GM12878 (cell line): ENCODE results near the gene EPHA4. TPM values are rescaled to one million over a fixed set of nuclear protein-coding genes. Genes with fewer than 3 reads are reported as not detected.

Experiments
- ATAC-seq: fragments of 200-7000 bp; cut with Tn5 transposase; 3 replicates; pipeline ENCODE4 v1.9.1; 2020; ENCODE audit warnings: mild to moderate bottlenecking, moderate library complexity
- BruUV-seq: library from RNA; stranded (reverse); fragments of 400-500 nt; replicated peaks from 2 replicates; lab custom pipeline; 2021; lab: Mats Ljungman, UMichigan
- CTCF ChIA-PET: fragments of 300-600 bp; sonication (Branson Sonifier 250); formaldehyde crosslinking; extraction: SDS; loops from one replicate; lab custom pipeline; 2021; ENCODE audit warnings: inconsistent platforms; lab: Yijun Ruan, JAX
- POLR2A ChIA-PET: fragments of 350-600 bp; formaldehyde crosslinking; extraction: SDS; loops from one replicate; lab custom pipeline; 2021; ENCODE audit warnings: inconsistent platforms; lab: Charles Lee
- RAD21 ChIA-PET: fragments of 300-600 bp; sonication (Branson Sonifier 250); formaldehyde crosslinking; loops from one replicate; lab custom pipeline; 2023; ENCODE audit warnings: antibody characterized with exemption; ENCODE audit not compliant: unreplicated experiment; lab: Charles Lee
- SMC1A ChIA-PET: fragments of 300-600 bp; sonication (Branson Sonifier 250); formaldehyde crosslinking; loops from one replicate; lab custom pipeline; 2023; ENCODE audit not compliant: unreplicated experiment, uncharacterized antibody; lab: Charles Lee
- DNase-seq: peaks from one replicate; pipeline ENCODE4 v3.0.0-alpha.2; 2011; ENCODE audit warnings: low read depth, low spot score
- FAIRE-seq: peaks from 3 replicates; lab custom pipeline; 2011; peaks lifted over from hg19 to GRCh38; lab: Jason Lieb, UNC
- H2AFZ ChIP-seq: 2 replicates; pipeline ENCODE4 v1.6.0; 2011; ENCODE audit warnings: low read depth, low read length, control low read depth; ENCODE audit not compliant: control insufficient read depth
- H3K27ac ChIP-seq: 2 replicates; pipeline ENCODE4 v1.5.1; 2011; ENCODE audit warnings: control low read depth; ENCODE audit not compliant: control insufficient read depth, insufficient read depth
- H3K27me3 ChIP-seq, 2 experiments: replicated peaks in 1 of 2; 2 replicates each; pipeline versions ENCODE4 v1.6.0 to v1.6.1; 2011; ENCODE audit warnings: low read length in 1 of 2; ENCODE audit not compliant: control insufficient read depth in 2 of 2, insufficient read depth in 2 of 2
- H3K36me3 ChIP-seq, 2 experiments: 2 replicates each; pipeline ENCODE4 v1.5.1; 2011; ENCODE audit warnings: low read length in 1 of 2; ENCODE audit not compliant: control insufficient read depth in 2 of 2, insufficient read depth in 2 of 2
- H3K4me1 ChIP-seq: 2 replicates; pipeline ENCODE4 v1.6.1; 2011; ENCODE audit warnings: mild to moderate bottlenecking, low read length, moderate library complexity, mixed read lengths; ENCODE audit not compliant: control insufficient read depth, insufficient read depth
- H3K4me2 ChIP-seq: 2 replicates; pipeline ENCODE4 v1.6.0; 2011; ENCODE audit warnings: control low read depth; ENCODE audit not compliant: control insufficient read depth, insufficient read depth
- H3K4me3 ChIP-seq: fragments of 200-600 bp; sonication (generic); 2 replicates; pipeline ENCODE4 v1.5.1; 2016
- H3K79me2 ChIP-seq: 2 replicates; pipeline ENCODE4 v1.6.0; 2011; ENCODE audit warnings: low read length; ENCODE audit not compliant: control insufficient read depth, insufficient read depth
- H3K9ac ChIP-seq: 2 replicates; pipeline ENCODE4 v1.8.0; 2011; ENCODE audit warnings: low read length, control low read depth, mixed read lengths; ENCODE audit not compliant: control insufficient read depth, insufficient read depth
- H3K9me3 ChIP-seq: replicated peaks from 3 replicates; pipeline ENCODE4 v1.5.1; 2011; ENCODE audit warnings: mild to moderate bottlenecking, low read length; ENCODE audit not compliant: control insufficient read depth, insufficient read depth
- H4K20me1 ChIP-seq: 2 replicates; pipeline ENCODE4 v1.6.0; 2011; ENCODE audit not compliant: control insufficient read depth, insufficient read depth
- ASH2L ChIP-seq: fragments of 300-600, 200-600 bp; sonication (generic); IDR thresholded peaks from 2 replicates; pipeline ENCODE4 v1.6.1; 2017; ENCODE audit warnings: low read depth, mild to moderate bottlenecking, borderline replicate concordance
- BHLHE40 ChIP-seq, 2 experiments: fragments of 450-650 bp in 1 of 2; IDR thresholded peaks; 2 replicates each; pipeline ENCODE4 v1.6.1; 2011 to 2017; ENCODE audit warnings: low read depth in 2 of 2, borderline replicate concordance in 1 of 2, improper control_type of control experiment in 1 of 2, low read length in 1 of 2, mild to moderate bottlenecking in 1 of 2
- CBFB ChIP-seq: IDR thresholded peaks from 2 replicates; pipeline ENCODE4 v1.6.1; 2016; ENCODE audit warnings: antibody characterized with exemption, low read depth
- CBX3 ChIP-seq: fragments of 200-600 bp; sonication (generic); IDR thresholded peaks from 2 replicates; pipeline ENCODE4 v1.6.1; 2016; ENCODE audit warnings: low read depth, borderline replicate concordance
- CREM ChIP-seq: IDR thresholded peaks from 2 replicates; pipeline ENCODE4 v1.6.1; 2014; ENCODE audit warnings: antibody characterized with exemption, low read depth
- EED ChIP-seq: sonication (generic); IDR thresholded peaks from 2 replicates; pipeline ENCODE4 v1.6.1; 2016; ENCODE audit warnings: antibody characterized with exemption, low read depth
- HDAC6 ChIP-seq: fragments of 200-600 bp; sonication (generic); IDR thresholded peaks from one replicate; pipeline ENCODE4 v1.8.0; 2017; ENCODE audit warnings: antibody characterized with exemption; ENCODE audit not compliant: unreplicated experiment
- IRF4 ChIP-seq: IDR thresholded peaks from 2 replicates; pipeline ENCODE4 v1.6.1; 2011; ENCODE audit warnings: low read depth, low read length
- NFYA ChIP-seq: IDR thresholded peaks from 2 replicates; pipeline ENCODE4 v1.6.1; 2011; ENCODE audit warnings: low read depth, mild to moderate bottlenecking, low read length, improper control_type of control experiment, borderline replicate concordance
- NFYB ChIP-seq: IDR thresholded peaks from 2 replicates; pipeline ENCODE4 v1.6.1; 2011; ENCODE audit warnings: low read depth, mild to moderate bottlenecking, low read length, improper control_type of control experiment, moderate library complexity; ENCODE audit not compliant: insufficient read depth
- NR2C2 ChIP-seq: IDR thresholded peaks from 2 replicates; pipeline ENCODE4 v1.6.1; 2011; ENCODE audit warnings: borderline replicate concordance, low read depth; ENCODE audit not compliant: control insufficient read depth, insufficient read length
- POLR2AphosphoS5 ChIP-seq: IDR thresholded peaks from 2 replicates; pipeline ENCODE4 v1.6.1; 2011; ENCODE audit warnings: mild to moderate bottlenecking, low read length, inconsistent platforms
- RAD21 ChIP-seq: IDR thresholded peaks from 2 replicates; pipeline ENCODE4 v1.6.1; 2011; ENCODE audit warnings: mild to moderate bottlenecking, low read depth, low read length, moderate library complexity; ENCODE audit not compliant: insufficient read depth
- RAD51 ChIP-seq: fragments of 450-650 bp; IDR thresholded peaks from 2 replicates; pipeline ENCODE4 v1.6.1; 2016; ENCODE audit warnings: moderate library complexity, mild to moderate bottlenecking, inconsistent platforms
- RELA ChIP-seq: fragments of 450-650 bp; IDR thresholded peaks from 2 replicates; pipeline ENCODE4 v1.8.0; 2014; ENCODE audit warnings: borderline replicate concordance; ENCODE audit not compliant: partially characterized antibody
- RELB ChIP-seq: fragments of 450-650 bp; IDR thresholded peaks from 2 replicates; pipeline ENCODE4 v1.6.1; 2017; ENCODE audit warnings: low read depth, mild to moderate bottlenecking, moderate library complexity
- RUNX3 ChIP-seq: IDR thresholded peaks from 2 replicates; pipeline ENCODE4 v1.6.1; 2012; ENCODE audit warnings: low read length, inconsistent platforms
- YY1 ChIP-seq: IDR thresholded peaks from 2 replicates; pipeline ENCODE4 v1.6.1; 2011; ENCODE audit warnings: low read depth, mild to moderate bottlenecking, low read length
- ZNF217 ChIP-seq: fragments of 450-650 bp; IDR thresholded peaks from 2 replicates; pipeline ENCODE4 v1.6.1; 2017; ENCODE audit warnings: antibody characterized with exemption, mild to moderate bottlenecking
- in situ Hi-C: fragments of 300-500 bp; cut with MboI; formaldehyde crosslinking; loops from 9 replicates; pipeline ENCODE4 v1.14.3; 2018; ENCODE audit warnings: mixed read lengths
- intact Hi-C: fragments of 100-400 bp; cut with micrococcal nuclease; formaldehyde crosslinking; loops from one replicate; pipeline ENCODE4 v1.14.2; 2022; ENCODE audit not compliant: unreplicated experiment
- polyA plus RNA-seq, 11 experiments: library from polyadenylated mRNA; depleted of rRNA in 4 of 11; unstranded in 6 of 11; stranded (reverse) in 5 of 11; fragments of >200 nt; fragmentation: Nextera tagmentation in 4 of 11; fragmentation: Illumina TruSeq in 1 of 11; extraction: Ambion mirVana in 4 of 11; extraction: Trizol in 1 of 11; gene quantifications; 1 replicate in 1 of 11; 2 replicates in 10 of 11; pipeline versions ENCODE4 v1.2.1 to v1.2.3, GENCODE V29; 2011 to 2016; ENCODE audit warnings: inconsistent platforms in 2 of 11, missing spikeins in 2 of 11, low read depth in 1 of 11
- total RNA-seq, 4 experiments: library from RNA; depleted of rRNA in 3 of 4; stranded (reverse); fragments of >200 nt in 3 of 4; fragmentation: Illumina TruSeq in 1 of 4; extraction: Trizol in 1 of 4; gene quantifications; 2 replicates each; pipeline versions ENCODE4 v1.2.1 to v1.2.3, GENCODE V29; 2013 to 2021
- TF ChIP-seq, protein P1 (sequence below): fragments of 450-650 bp; IDR thresholded peaks from 2 replicates; pipeline ENCODE4 v1.6.1; 2017; ENCODE audit warnings: mild to moderate bottlenecking, moderate library complexity

The EPHA4 gene
- total and polyA plus RNA-seq, 10 of the 15 experiments (the other 5 are each of a cell fraction or from before 2014, with no cell fraction given) = 0.06 to 1.5 (median 0.33) TPM; not detected in 1

GRCh38 chr2:221405521-221405920 lies 166.6 kb downstream of the EPHA4 start:
- no peak overlapping the region for H2AFZ ChIP-seq
- no peak overlapping the region for H3K9ac ChIP-seq
- no peaks in the 10 kb centered on the region for H3K27me3 ChIP-seq
- no peak overlapping the region for H3K4me3 ChIP-seq
- ChIA-PET CTCF (no interaction called here), SMC1A (no interaction called here), POLR2A (interaction anchor here (0.6 kb wide), 1 partner anchor 1312 kb away, joined by 4 read pairs; no protein-coding TSS in a partner anchor), RAD21 (no interaction called here)
- H3K79me2 ChIP-seq = no peaks in the 10 kb centered on the region
- FAIRE-seq (no peak), DNase-seq (no peak), ATAC-seq (no peak)
- H3K4me1 ChIP-seq = no peaks in the 10 kb centered on the region
- H3K9me3 ChIP-seq = no peaks in the 10 kb centered on the region
- intact Hi-C loops = no loop called here
- H4K20me1 ChIP-seq = no peaks in the 10 kb centered on the region
- TF ChIP-seq RAD51 = no peak
- TF ChIP-seq CREM = no peak
- no peak for TF ChIP-seq IRF4
- TF ChIP-seq RELA = no peak
- TF ChIP-seq RELB = no peak
- no peak for TF ChIP-seq RUNX3
- TF ChIP-seq ASH2L = no peak
- no peak for TF ChIP-seq RAD21
- no peak for TF ChIP-seq ZNF217
- no peak for TF ChIP-seq HDAC6
- TF ChIP-seq NR2C2 = no peak
- TF ChIP-seq CBFB = no peak
- TF ChIP-seq CBX3 = no peak
- no peak for TF ChIP-seq NFYA
- no peak for TF ChIP-seq POLR2AphosphoS5
- no peak for TF ChIP-seq BHLHE40 (IDR thresholded peaks at IDR 0.05; ENCODE audit: borderline replicate concordance in 1 of 2, low read depth in 2 of 2, low read length in 1 of 2)
- no peak for TF ChIP-seq YY1
- TF ChIP-seq EED = no peak
- TF ChIP-seq NFYB = no peak
- TF ChIP-seq, protein P1, sequence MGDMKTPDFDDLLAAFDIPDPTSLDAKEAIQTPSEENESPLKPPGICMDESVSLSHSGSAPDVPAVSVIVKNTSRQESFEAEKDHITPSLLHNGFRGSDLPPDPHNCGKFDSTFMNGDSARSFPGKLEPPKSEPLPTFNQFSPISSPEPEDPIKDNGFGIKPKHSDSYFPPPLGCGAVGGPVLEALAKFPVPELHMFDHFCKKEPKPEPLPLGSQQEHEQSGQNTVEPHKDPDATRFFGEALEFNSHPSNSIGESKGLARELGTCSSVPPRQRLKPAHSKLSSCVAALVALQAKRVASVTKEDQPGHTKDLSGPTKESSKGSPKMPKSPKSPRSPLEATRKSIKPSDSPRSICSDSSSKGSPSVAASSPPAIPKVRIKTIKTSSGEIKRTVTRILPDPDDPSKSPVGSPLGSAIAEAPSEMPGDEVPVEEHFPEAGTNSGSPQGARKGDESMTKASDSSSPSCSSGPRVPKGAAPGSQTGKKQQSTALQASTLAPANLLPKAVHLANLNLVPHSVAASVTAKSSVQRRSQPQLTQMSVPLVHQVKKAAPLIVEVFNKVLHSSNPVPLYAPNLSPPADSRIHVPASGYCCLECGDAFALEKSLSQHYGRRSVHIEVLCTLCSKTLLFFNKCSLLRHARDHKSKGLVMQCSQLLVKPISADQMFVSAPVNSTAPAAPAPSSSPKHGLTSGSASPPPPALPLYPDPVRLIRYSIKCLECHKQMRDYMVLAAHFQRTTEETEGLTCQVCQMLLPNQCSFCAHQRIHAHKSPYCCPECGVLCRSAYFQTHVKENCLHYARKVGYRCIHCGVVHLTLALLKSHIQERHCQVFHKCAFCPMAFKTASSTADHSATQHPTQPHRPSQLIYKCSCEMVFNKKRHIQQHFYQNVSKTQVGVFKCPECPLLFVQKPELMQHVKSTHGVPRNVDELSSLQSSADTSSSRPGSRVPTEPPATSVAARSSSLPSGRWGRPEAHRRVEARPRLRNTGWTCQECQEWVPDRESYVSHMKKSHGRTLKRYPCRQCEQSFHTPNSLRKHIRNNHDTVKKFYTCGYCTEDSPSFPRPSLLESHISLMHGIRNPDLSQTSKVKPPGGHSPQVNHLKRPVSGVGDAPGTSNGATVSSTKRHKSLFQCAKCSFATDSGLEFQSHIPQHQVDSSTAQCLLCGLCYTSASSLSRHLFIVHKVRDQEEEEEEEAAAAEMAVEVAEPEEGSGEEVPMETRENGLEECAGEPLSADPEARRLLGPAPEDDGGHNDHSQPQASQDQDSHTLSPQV = no peak
- H3K4me2 ChIP-seq = no peak overlapping the region
- in situ Hi-C loops = no loop called here
- BruUV-seq = no TSS peak
- H3K27ac ChIP-seq = no peak overlapping the region
- no peaks in the 10 kb centered on the region for H3K36me3 ChIP-seq
